Neural progenitor cell (in vitro differentiated cells): ENCODE results near the gene CDC42EP5. TPM values are rescaled to one million over a fixed set of nuclear protein-coding genes. Genes with fewer than 3 reads are reported as not detected.
A peak's percentile ranks its signal among the peaks of the same experiment; 100 is the strongest.

Experiments used
- DNase-seq: peaks from one replicate; pipeline ENCODE4 v3.0.0-alpha.2; 2016; ENCODE audit warnings: low spot score
- H2AFZ ChIP-seq: fragments of 200-600 bp; sonication (generic); replicated peaks from 2 replicates; pipeline ENCODE4 v1.6.1; 2016; ENCODE audit warnings: antibody characterized with exemption
- H3F3A ChIP-seq: fragments of 200-600 bp; sonication (generic); 2 replicates; pipeline ENCODE4 v1.6.1; 2016; ENCODE audit warnings: antibody characterized with exemption, low read depth
- H3K27ac ChIP-seq: fragments of 200-600 bp; sonication (generic); 2 replicates; pipeline ENCODE4 v1.5.1; 2016; ENCODE audit warnings: mild to moderate bottlenecking
- H3K27me3 ChIP-seq: fragments of 200-600 bp; sonication (generic); 2 replicates; pipeline ENCODE4 v1.6.1; 2016; ENCODE audit warnings: mild to moderate bottlenecking, moderate library complexity
- H3K36me3 ChIP-seq: fragments of 200-600 bp; sonication (generic); 2 replicates; pipeline ENCODE4 v1.5.1; 2016
- H3K4me1 ChIP-seq: fragments of 200-600 bp; sonication (generic); 2 replicates; pipeline ENCODE4 v1.6.1; 2016; ENCODE audit warnings: mixed run types
- H3K4me2 ChIP-seq: fragments of 200-600 bp; sonication (generic); 2 replicates; pipeline ENCODE4 v1.6.1; 2016
- H3K4me3 ChIP-seq: fragments of 200-600 bp; sonication (generic); 2 replicates; pipeline ENCODE4 v1.5.1; 2016
- H3K79me2 ChIP-seq: fragments of 200-600 bp; sonication (generic); 2 replicates; pipeline ENCODE4 v1.6.1; 2016; ENCODE audit warnings: low read depth
- H3K9ac ChIP-seq: fragments of 200-600 bp; sonication (generic); 2 replicates; pipeline ENCODE4 v1.6.1; 2016
- H3K9me3 ChIP-seq: fragments of 200-600 bp; sonication (generic); 2 replicates; pipeline ENCODE4 v1.5.1; 2016; ENCODE audit warnings: low read depth
- H4K20me1 ChIP-seq: fragments of 200-600 bp; sonication (generic); 2 replicates; pipeline ENCODE4 v1.6.1; 2016; ENCODE audit warnings: low read depth
- H3K27ac Mint-ChIP-seq: 3 replicates; pipeline ENCODE4 v1.8.0; 2021; ENCODE audit warnings: mixed read lengths
- H3K27me3 Mint-ChIP-seq: 2 replicates; pipeline ENCODE4 v1.8.0; 2022; ENCODE audit warnings: low read depth, mild to moderate bottlenecking, inconsistent platforms, moderate library complexity, mixed read lengths; ENCODE audit not compliant: insufficient read depth
- H3K36me3 Mint-ChIP-seq: 3 replicates; pipeline ENCODE4 v1.8.0; 2021; ENCODE audit warnings: mixed read lengths
- H3K4me1 Mint-ChIP-seq: 3 replicates; pipeline ENCODE4 v1.8.0; 2021; ENCODE audit warnings: mixed read lengths
- H3K4me3 Mint-ChIP-seq: 3 replicates; pipeline ENCODE4 v1.8.0; 2021; ENCODE audit warnings: mild to moderate bottlenecking, moderate library complexity, mixed read lengths
- H3K9me3 Mint-ChIP-seq: 3 replicates; pipeline ENCODE4 v1.8.0; 2020; ENCODE audit warnings: mixed read lengths
- EZH2 ChIP-seq: fragments of 200-600 bp; sonication (generic); IDR thresholded peaks from 2 replicates; pipeline ENCODE4 v1.6.1; 2017; ENCODE audit warnings: antibody characterized with exemption, mild to moderate bottlenecking, moderate library complexity
- EZH2phosphoT487 ChIP-seq: fragments of 200-600 bp; sonication (generic); IDR thresholded peaks from 2 replicates; pipeline ENCODE4 v1.6.1; 2017; ENCODE audit warnings: antibody characterized with exemption
- total RNA-seq: library from RNA; depleted of rRNA; stranded (reverse); fragments of >200 nt; gene quantifications from 2 replicates; pipeline ENCODE4 v1.2.3, GENCODE V29; 2015; ENCODE audit warnings: low replicate concordance
- TF ChIP-seq, protein P1 (sequence below): fragments of 200-600 bp; sonication (generic); IDR thresholded peaks from 2 replicates; pipeline ENCODE4 v1.5.1; 2017; ENCODE audit warnings: antibody characterized with exemption, mild to moderate bottlenecking

Gene CDC42EP5
- total RNA-seq, 1 donor from 2014 or later = not detected

DNA sequence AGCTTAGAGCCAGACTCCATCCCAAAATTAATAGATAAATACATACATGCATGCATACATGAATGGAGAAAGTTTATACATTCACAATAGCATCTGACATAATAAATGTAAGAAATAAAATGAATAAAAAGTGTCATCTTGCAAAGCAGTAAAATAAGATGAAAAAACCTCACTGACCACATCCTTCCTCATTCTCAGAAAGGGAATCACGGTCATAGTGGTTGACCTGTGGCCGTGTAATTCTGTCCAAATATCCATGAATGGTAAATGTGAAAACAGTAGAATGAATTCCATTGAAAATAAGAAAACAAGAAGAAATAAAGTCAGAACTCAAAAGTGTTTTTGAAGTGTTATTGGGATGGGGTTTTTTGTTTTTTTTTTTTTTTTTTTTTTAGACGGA is 9.8 kb upstream of the CDC42EP5 start:
- Mint-ChIP-seq H3K4me1 (no peaks in the 10 kb centered on the region), H3K27me3 (peaks cover 16% of the 10 kb centered on the region), H3K27ac (no peak overlapping the region), H3K36me3 (no peaks in the 10 kb centered on the region), H3K9me3 (no peaks in the 10 kb centered on the region), H3K4me3 (no peak overlapping the region)
- Histone ChIP-seq H3K4me1 (no peaks in the 10 kb centered on the region), H3K27ac (no peak overlapping the region), H3F3A (no peaks in the 10 kb centered on the region), H3K4me3 (no peak overlapping the region), H2AFZ (no peak overlapping the region), H3K79me2 (no peaks in the 10 kb centered on the region), H3K9me3 (no peaks in the 10 kb centered on the region), H3K4me2 (no peak overlapping the region), H3K27me3 (no peaks in the 10 kb centered on the region), H3K9ac (no peak overlapping the region), H3K36me3 (no peaks in the 10 kb centered on the region), H4K20me1 (no peaks in the 10 kb centered on the region)
- no peak for DNase-seq
- TF ChIP-seq EZH2phosphoT487 (no peak), EZH2 (no peak)
- TF ChIP-seq, protein P1, sequence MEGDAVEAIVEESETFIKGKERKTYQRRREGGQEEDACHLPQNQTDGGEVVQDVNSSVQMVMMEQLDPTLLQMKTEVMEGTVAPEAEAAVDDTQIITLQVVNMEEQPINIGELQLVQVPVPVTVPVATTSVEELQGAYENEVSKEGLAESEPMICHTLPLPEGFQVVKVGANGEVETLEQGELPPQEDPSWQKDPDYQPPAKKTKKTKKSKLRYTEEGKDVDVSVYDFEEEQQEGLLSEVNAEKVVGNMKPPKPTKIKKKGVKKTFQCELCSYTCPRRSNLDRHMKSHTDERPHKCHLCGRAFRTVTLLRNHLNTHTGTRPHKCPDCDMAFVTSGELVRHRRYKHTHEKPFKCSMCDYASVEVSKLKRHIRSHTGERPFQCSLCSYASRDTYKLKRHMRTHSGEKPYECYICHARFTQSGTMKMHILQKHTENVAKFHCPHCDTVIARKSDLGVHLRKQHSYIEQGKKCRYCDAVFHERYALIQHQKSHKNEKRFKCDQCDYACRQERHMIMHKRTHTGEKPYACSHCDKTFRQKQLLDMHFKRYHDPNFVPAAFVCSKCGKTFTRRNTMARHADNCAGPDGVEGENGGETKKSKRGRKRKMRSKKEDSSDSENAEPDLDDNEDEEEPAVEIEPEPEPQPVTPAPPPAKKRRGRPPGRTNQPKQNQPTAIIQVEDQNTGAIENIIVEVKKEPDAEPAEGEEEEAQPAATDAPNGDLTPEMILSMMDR = no peak

GRCh38 chr19:54481326-54481930 is 8.3 kb upstream of the CDC42EP5 start:
- Histone ChIP-seq H3K27me3 (no peaks in the 10 kb centered on the region), H3K79me2 (no peaks in the 10 kb centered on the region), H3K27ac (no peak overlapping the region), H3K4me3 (no peak overlapping the region), H3K9me3 (no peaks in the 10 kb centered on the region), H3K9ac (no peak overlapping the region), H4K20me1 (no peaks in the 10 kb centered on the region), H3K4me1 (no peaks in the 10 kb centered on the region), H3F3A (no peaks in the 10 kb centered on the region), H2AFZ (no peak overlapping the region), H3K36me3 (no peaks in the 10 kb centered on the region), H3K4me2 (no peak overlapping the region)
- Mint-ChIP-seq H3K36me3 (no peaks in the 10 kb centered on the region), H3K27ac (no peak overlapping the region), H3K27me3 (peaks cover 22% of the 10 kb centered on the region), H3K4me3 (peak overlapping the region; percentile 1), H3K9me3 (no peaks in the 10 kb centered on the region), H3K4me1 (peaks cover 4% of the 10 kb centered on the region)
- DNase-seq = peak; percentile 93
- TF ChIP-seq EZH2 = no peak
- TF ChIP-seq, protein P1 = peak; percentile 78
- TF ChIP-seq EZH2phosphoT487 = no peak

- no peak overlapping the region for H3K9ac ChIP-seq
- Mint-ChIP-seq H3K4me3 (no peak overlapping the region), H3K27me3 (peaks cover 19% of the 10 kb centered on the region), H3K9me3 (no peaks in the 10 kb centered on the region), H3K4me1 (peaks cover 4% of the 10 kb centered on the region), H3K27ac (no peak overlapping the region), H3K36me3 (no peaks in the 10 kb centered on the region)
- H3K4me2 ChIP-seq = no peak overlapping the region
- H3K36me3 ChIP-seq = no peaks in the 10 kb centered on the region
- H4K20me1 ChIP-seq = no peaks in the 10 kb centered on the region
- no peaks in the 10 kb centered on the region for H3K27me3 ChIP-seq
- H3K79me2 ChIP-seq = no peaks in the 10 kb centered on the region
- H3K9me3 ChIP-seq = no peaks in the 10 kb centered on the region
- H3K4me3 ChIP-seq = no peak overlapping the region
- TF ChIP-seq EZH2phosphoT487 = no peak
- no peak for TF ChIP-seq EZH2
- TF ChIP-seq, protein P1 = no peak
- no peak for DNase-seq
- H3F3A ChIP-seq = no peaks in the 10 kb centered on the region
- no peaks in the 10 kb centered on the region for H3K4me1 ChIP-seq
- no peak overlapping the region for H3K27ac ChIP-seq
- H2AFZ ChIP-seq = no peak overlapping the region
Measured at GRCh38 chr19:54480051-54480450, 7.0 kb upstream of the CDC42EP5 start.
